HepG2 (cell line): ENCODE data around the gene MRM2. TPM values are rescaled to one million over a fixed set of nuclear protein-coding genes. Genes with fewer than 3 reads are reported as not detected.

Experiments used
- ATAC-seq: fragments of 200-7000 bp; cut with Tn5 transposase; 3 replicates; pipeline ENCODE4 v1.9.1; 2020; ENCODE audit warnings: mild to moderate bottlenecking, moderate library complexity
- BruUV-seq: library from RNA; stranded (reverse); fragments of 400-500 nt; replicated peaks from 2 replicates; lab custom pipeline; 2021; lab: Mats Ljungman, UMichigan
- CTCF ChIA-PET: fragments of 300-600 bp; formaldehyde crosslinking; extraction: SDS; loops from one replicate; lab custom pipeline; 2021; ENCODE audit warnings: low total read pairs, inconsistent platforms, low intra/inter-chr PET ratio; lab: Yijun Ruan, JAX
- POLR2A ChIA-PET: fragments of 350-600 bp; sonication (Branson Sonifier 250); formaldehyde crosslinking; loops from one replicate; lab custom pipeline; 2020; ENCODE audit warnings: antibody characterized with exemption, inconsistent platforms; lab: Yijun Ruan, JAX
- DNase-seq: peaks from one replicate; pipeline ENCODE4 v3.0.0-alpha.2; 2015; ENCODE audit warnings: low spot score
- FAIRE-seq: peaks from 3 replicates; lab custom pipeline; 2011; peaks lifted over from hg19 to GRCh38; lab: Jason Lieb, UNC
- H2AFZ ChIP-seq: one replicate; pipeline ENCODE4 v1.6.1; 2011; ENCODE audit warnings: low read length, inconsistent platforms
- H3K27ac ChIP-seq: fragments of 300-600 bp; 3 replicates; pipeline ENCODE4 v1.8.0; 2011; ENCODE audit warnings: mixed run types, mild to moderate bottlenecking, mixed read lengths, low read length, inconsistent platforms; ENCODE audit not compliant: insufficient read depth; ENCODE audit errors: extremely low read length
- H3K27me3 ChIP-seq, 2 experiments: fragments of 200-600 bp in 1 of 2; 2 replicates in 1 of 2; 3 replicates in 1 of 2; pipeline versions ENCODE4 v1.6.0 to v1.8.0; 2011; ENCODE audit warnings: low read length in 2 of 2, mild to moderate bottlenecking in 2 of 2, moderate library complexity in 2 of 2, inconsistent platforms in 1 of 2; ENCODE audit not compliant: insufficient read depth in 2 of 2, control insufficient read depth in 1 of 2
- H3K36me3 ChIP-seq, 2 experiments: fragments of 200-600 bp in 1 of 2; replicated peaks in 1 of 2; 2 replicates in 1 of 2; 3 replicates in 1 of 2; pipeline versions ENCODE4 v1.5.1 to v1.8.0; 2011; ENCODE audit warnings: low read length in 2 of 2, inconsistent platforms in 1 of 2; ENCODE audit not compliant: insufficient read depth in 2 of 2, control insufficient read depth in 1 of 2
- H3K4me1 ChIP-seq: 2 replicates; pipeline ENCODE4 v1.5.1; 2012; ENCODE audit warnings: low read length, inconsistent platforms; ENCODE audit not compliant: insufficient read depth
- H3K4me2 ChIP-seq: 2 replicates; pipeline ENCODE4 v1.6.0; 2011; ENCODE audit warnings: low read depth, low read length, inconsistent platforms
- H3K4me3 ChIP-seq, 3 experiments: fragments of 200-600 bp in 1 of 3; sonication (generic), shearing (Covaris generic) in 1 of 3; replicated peaks in 1 of 3; 2 replicates each; pipeline ENCODE4 v1.5.1; 2011 to 2016; ENCODE audit warnings: low read length in 3 of 3, inconsistent platforms in 2 of 3, low read depth in 2 of 3, mild to moderate bottlenecking in 2 of 3, control low read depth in 1 of 3, mixed read lengths in 1 of 3; ENCODE audit not compliant: insufficient read depth in 1 of 3
- H3K79me2 ChIP-seq: one replicate; pipeline ENCODE4 v1.6.1; 2011; ENCODE audit warnings: low read length, inconsistent platforms; ENCODE audit not compliant: insufficient read depth
- H3K9ac ChIP-seq: 2 replicates; pipeline ENCODE4 v1.6.0; 2011; ENCODE audit warnings: mild to moderate bottlenecking, low read depth, low read length, inconsistent platforms; ENCODE audit not compliant: insufficient read depth
- H3K9me3 ChIP-seq: 2 replicates; pipeline ENCODE4 v1.5.1; 2012; ENCODE audit warnings: mild to moderate bottlenecking, low read length
- H4K20me1 ChIP-seq: 2 replicates; pipeline ENCODE4 v1.6.0; 2011; ENCODE audit warnings: inconsistent platforms, mild to moderate bottlenecking, low read length, moderate library complexity; ENCODE audit not compliant: insufficient read depth
- ATF2 ChIP-seq: sonication (generic); formaldehyde crosslinking; IDR thresholded peaks from 2 replicates; pipeline ENCODE4 v1.4.0; 2020; ENCODE audit warnings: missing genetic modification reagents
- MYNN ChIP-seq: sonication (generic); formaldehyde crosslinking; IDR thresholded peaks from 2 replicates; pipeline ENCODE4 v1.4.0; 2020; ENCODE audit warnings: mild to moderate bottlenecking, low read depth, missing genetic modification reagents
- RXRB ChIP-seq: IDR thresholded peaks from 2 replicates; pipeline ENCODE4 v1.6.1; 2016; ENCODE audit warnings: borderline replicate concordance, missing genetic modification reagents, missing compliant biosample characterization
- SETDB1 ChIP-seq: sonication (generic); formaldehyde crosslinking; IDR thresholded peaks from 2 replicates; pipeline ENCODE4 v1.5.1; 2020; ENCODE audit warnings: missing genetic modification reagents, mild to moderate bottlenecking, borderline replicate concordance
- STAG1 ChIP-seq: sonication (generic); formaldehyde crosslinking; IDR thresholded peaks from 2 replicates; pipeline ENCODE4 v1.4.0; 2020; ENCODE audit warnings: missing genetic modification reagents
- TMF1 ChIP-seq: sonication (generic); formaldehyde crosslinking; IDR thresholded peaks from 2 replicates; pipeline ENCODE4 v1.8.1; 2022; ENCODE audit warnings: low read depth, missing genetic modification reagents
- YEATS4 ChIP-seq: sonication (generic); formaldehyde crosslinking; IDR thresholded peaks from 2 replicates; pipeline ENCODE4 v1.4.0; 2020; ENCODE audit warnings: missing genetic modification reagents, borderline replicate concordance
- ZNF326 ChIP-seq: sonication (generic); formaldehyde crosslinking; IDR thresholded peaks from 2 replicates; pipeline ENCODE4 v1.4.0; 2020; ENCODE audit warnings: missing genetic modification reagents, borderline replicate concordance
- ZNF343 ChIP-seq: sonication (generic); formaldehyde crosslinking; IDR thresholded peaks from 2 replicates; pipeline ENCODE4 v1.4.0; 2020; ENCODE audit warnings: mild to moderate bottlenecking, missing genetic modification reagents
- WGBS: methylation state at CpG from one replicate; pipeline ENCODE4 v1.1.6; 2017; ENCODE audit warnings: low lambda C conversion rate; 5-methylcytosine and 5-hydroxymethylcytosine counted together
- in situ Hi-C: cut with HindIII; loops from 2 replicates; pipeline ENCODE4 v1.10.0; 2017; ENCODE audit warnings: low pct_unique_long_range_greater_than_20kb; ENCODE audit not compliant: extremely low pct_ligation_motif_present
- intact Hi-C: fragments of 100-400 bp; cut with micrococcal nuclease; formaldehyde crosslinking; loops from one replicate; pipeline ENCODE4 v1.10.0; 2022; ENCODE audit not compliant: unreplicated experiment
- polyA plus RNA-seq, 8 experiments: library from polyadenylated mRNA; depleted of rRNA in 3 of 8; stranded (reverse) in 7 of 8; unstranded in 1 of 8; fragments of >200 nt; fragmentation: Illumina TruSeq in 4 of 8; extraction: Trizol in 4 of 8; gene quantifications; 2 replicates each; pipeline versions ENCODE4 v1.2.1 to v1.2.3, GENCODE V29; 2011 to 2016; ENCODE audit warnings: low read depth in 4 of 8, missing spikeins in 1 of 8, mixed read lengths in 1 of 8; ENCODE audit not compliant: insufficient read depth in 1 of 8
- total RNA-seq, 5 experiments: library from RNA; depleted of rRNA; stranded (reverse); fragments of >200 nt; fragmentation: Illumina TruSeq; extraction: Trizol; gene quantifications; 2 replicates each; pipeline ENCODE4 v1.2.3, GENCODE V29; 2016; ENCODE audit warnings: low read depth in 1 of 5

MRM2 gene
- total and polyA plus RNA-seq, 2 of the 13 experiments (the other 11 are each of a cell fraction or from before 2014, with no cell fraction given): 13.2 to 34.2 TPM

- Histone ChIP-seq H4K20me1 (no peaks in the 10 kb centered on the region), H2AFZ (no peak overlapping the region), H3K9ac (no peak overlapping the region), H3K27ac (no peak overlapping the region), H3K4me1 (no peaks in the 10 kb centered on the region), H3K36me3 (peaks cover 2 to 29% of the 10 kb centered on the region in 2 experiments; a peak in 4 of 5 replicates), H3K4me2 (no peak overlapping the region), H3K4me3 (no peak overlapping the region), H3K9me3 (no peaks in the 10 kb centered on the region), H3K79me2 (peaks cover 4% of the 10 kb centered on the region), H3K27me3 (no peaks in the 10 kb centered on the region)
- FAIRE-seq (no peak), DNase-seq (no peak), ATAC-seq (no peak)
- TF ChIP-seq TMF1 (CRISPR knock-in tag) (no peak), ZNF343 (CRISPR knock-in tag) (no peak), YEATS4 (CRISPR knock-in tag) (no peak), ATF2 (CRISPR knock-in tag) (no peak), SETDB1 (CRISPR knock-in tag) (no peak), STAG1 (CRISPR knock-in tag) (no peak), MYNN (no peak), ZNF326 (no peak), RXRB (CRISPR knock-in tag) (no peak)
- intact Hi-C loops: no loop called here
- no TSS peak for BruUV-seq
- 95% methylated on average over 4 of the region's 4 CpGs for WGBS
- ChIA-PET POLR2A (no interaction called here), CTCF (no interaction called here)
- in situ Hi-C loops: no loop called here
Observed at GRCh38 chr7:2186166-2186565, 55.8 kb downstream of the MRM2 start.
